GM19023 (cell line): ENCODE measurements around the gene CDK5RAP1.

Experiments
- ATAC-seq: cut with Tn5 transposase; IDR thresholded peaks from one replicate; pipeline ENCODE4 v1.9.1; 2021; ENCODE audit warnings: mild to moderate bottlenecking, moderate library complexity; ENCODE audit not compliant: unreplicated experiment

CDK5RAP1 gene

GRCh38 chr20:33336375-33336774 lies 64.9 kb downstream of the CDK5RAP1 start:
- no peak for ATAC-seq

- ATAC-seq: no peak
Observed at GRCh38 chr20:33334111-33334510, 67.2 kb downstream of the CDK5RAP1 start.

GRCh38 chr20:33333616-33334015 lies 67.7 kb downstream of the CDK5RAP1 start:
- no peak for ATAC-seq

GRCh38 chr20:33332905-33333456 lies 68.3 kb downstream of the CDK5RAP1 start:
- no peak for ATAC-seq

- ATAC-seq: no peak
Observed at GRCh38 chr20:33328157-33329137, 72.9 kb downstream of the CDK5RAP1 start.

GRCh38 chr20:33325350-33325749 lies 76.0 kb downstream of the CDK5RAP1 start:
- no peak for ATAC-seq

GRCh38 chr20:33323236-33323635 lies 78.1 kb downstream of the CDK5RAP1 start:
- no peak for ATAC-seq

GRCh38 chr20:33322456-33322855 lies 78.9 kb downstream of the CDK5RAP1 start:
- ATAC-seq: no peak

GRCh38 chr20:33320006-33320405 lies 81.3 kb downstream of the CDK5RAP1 start:
- ATAC-seq: no peak

GRCh38 chr20:33318096-33318429 lies 83.3 kb downstream of the CDK5RAP1 start:
- ATAC-seq: no peak

- no peak for ATAC-seq
Observed at GRCh38 chr20:33317424-33318095, 83.8 kb downstream of the CDK5RAP1 start.

GRCh38 chr20:33316958-33317357 lies 84.4 kb downstream of the CDK5RAP1 start:
- ATAC-seq: no peak

GRCh38 chr20:33316343-33316742 lies 85.0 kb downstream of the CDK5RAP1 start:
- no peak for ATAC-seq

GRCh38 chr20:33313686-33314314 lies 87.5 kb downstream of the CDK5RAP1 start:
- ATAC-seq: no peak

- no peak for ATAC-seq
Observed at GRCh38 chr20:33312583-33312982, 88.7 kb downstream of the CDK5RAP1 start.

GRCh38 chr20:33311996-33312395 lies 89.3 kb downstream of the CDK5RAP1 start:
- ATAC-seq: no peak

- no peak for ATAC-seq
Observed at GRCh38 chr20:33311011-33311410, 90.3 kb downstream of the CDK5RAP1 start.

- ATAC-seq: no peak
Observed at GRCh38 chr20:33310327-33310899, 90.9 kb downstream of the CDK5RAP1 start.

GRCh38 chr20:33309631-33310030 lies 91.7 kb downstream of the CDK5RAP1 start:
- ATAC-seq: no peak
